Activated T-cell treated with anti-CD3 and anti-CD28 coated beads for 24 hours (primary cell): ENCODE data around the gene CSRP2.

Source experiments
- DNase-seq: peaks from one replicate; pipeline ENCODE4 v3.0.0-alpha.2; 2020; ENCODE audit warnings: low read depth

Gene CSRP2

GRCh38 chr12:76878899-76879709, at the start of gene CSRP2:
Gene CSRP2, minus strand, starts transcription at chr12:76879019. Its CDS starts 12,759 bp downstream, at chr12:76866260.
- DNase-seq = peak; percentile 49

GRCh38 chr12:76927170-76927784, 48.5 kb upstream of the CSRP2 start:
- peak; percentile 7 for DNase-seq

GRCh38 chr12:76925135-76925534, 46.3 kb upstream of the CSRP2 start:
- no peak for DNase-seq

- DNase-seq = no peak
These were observed 44.0 kb upstream of the CSRP2 start for GRCh38 chr12:76922866-76923265.

GRCh38 chr12:76921891-76922664, 43.3 kb upstream of the CSRP2 start:
- DNase-seq = no peak

- DNase-seq = no peak
These were observed 42.3 kb upstream of the CSRP2 start for GRCh38 chr12:76921100-76921471.

- no peak for DNase-seq
These were observed 41.6 kb upstream of the CSRP2 start for GRCh38 chr12:76920172-76921099.

GRCh38 chr12:76919383-76920171, 40.8 kb upstream of the CSRP2 start:
- no peak for DNase-seq

- DNase-seq = no peak
These were observed 37.3 kb upstream of the CSRP2 start for GRCh38 chr12:76916170-76916540.

GRCh38 chr12:76915361-76916169, 36.7 kb upstream of the CSRP2 start:
- DNase-seq = no peak

GRCh38 chr12:76914102-76914859, 35.5 kb upstream of the CSRP2 start:
- no peak for DNase-seq

GRCh38 chr12:76909290-76909689, 30.5 kb upstream of the CSRP2 start:
- DNase-seq = no peak

GRCh38 chr12:76908303-76909017, 29.6 kb upstream of the CSRP2 start:
- DNase-seq = no peak

GRCh38 chr12:76901628-76902380, 23.0 kb upstream of the CSRP2 start:
- DNase-seq = no peak

- no peak for DNase-seq
These were observed 20.7 kb upstream of the CSRP2 start for GRCh38 chr12:76899522-76899921.

GRCh38 chr12:76898442-76898841, 19.6 kb upstream of the CSRP2 start:
- DNase-seq = no peak

GRCh38 chr12:76896274-76896673, 17.5 kb upstream of the CSRP2 start:
- DNase-seq = no peak

GRCh38 chr12:76895796-76896195, 17.0 kb upstream of the CSRP2 start:
- no peak for DNase-seq
